Measurements from ENCODE around the gene CTCFL.
"Not testable (repeated sequence)": the region's sequence is repeated elsewhere in the genome, so short reads cannot be mapped to it uniquely, and the experiment has no call there.

Gene CTCFL

GRCh38 chr20:57481281-57481711, 43.6 kb downstream of the CTCFL start:
- no peak for DNase-seq (ENCODE audit: low spot score)

- DNase-seq (ENCODE audit: low spot score), result no peak
Measured at GRCh38 chr20:57480444-57481160, 44.3 kb downstream of the CTCFL start.

GRCh38 chr20:57479196-57479595, 45.7 kb downstream of the CTCFL start:
- DNase-seq (ENCODE audit: low spot score), result no peak

GRCh38 chr20:57478176-57478575, 46.8 kb downstream of the CTCFL start:
- no peak for DNase-seq (ENCODE audit: low spot score)

GRCh38 chr20:57476641-57477461, 48.1 kb downstream of the CTCFL start:
- DNase-seq (ENCODE audit: low spot score), result no peak

- DNase-seq (ENCODE audit: low spot score), result no peak
Measured at GRCh38 chr20:57476084-57476526, 48.8 kb downstream of the CTCFL start.

- DNase-seq (ENCODE audit: low spot score), result no peak
Measured at GRCh38 chr20:57475388-57476083, 49.4 kb downstream of the CTCFL start.

- DNase-seq (ENCODE audit: low spot score), result no peak
Measured at GRCh38 chr20:57474816-57475215, 50.1 kb downstream of the CTCFL start.

- DNase-seq (ENCODE audit: low spot score), result no peak
Measured at GRCh38 chr20:57474205-57474604, 50.7 kb downstream of the CTCFL start.

GRCh38 chr20:57473246-57474048, 51.5 kb downstream of the CTCFL start:
- DNase-seq (ENCODE audit: low spot score), result peak; percentile 57

- not testable (repeated sequence) for DNase-seq (ENCODE audit: low spot score)
Measured at GRCh38 chr20:57472474-57472873, 52.5 kb downstream of the CTCFL start.

GRCh38 chr20:57471496-57472372, 53.2 kb downstream of the CTCFL start:
- DNase-seq (ENCODE audit: low spot score), result no peak

GRCh38 chr20:57470666-57471495, 54.1 kb downstream of the CTCFL start:
- DNase-seq (ENCODE audit: low spot score), result no peak

- no peak for DNase-seq (ENCODE audit: low spot score)
Measured at GRCh38 chr20:57470212-57470522, 54.8 kb downstream of the CTCFL start.

GRCh38 chr20:57469418-57470211, 55.3 kb downstream of the CTCFL start:
- DNase-seq (ENCODE audit: low spot score), result peak; percentile 41

GRCh38 chr20:57468523-57469417, 56.2 kb downstream of the CTCFL start:
- DNase-seq (ENCODE audit: low spot score), result no peak

- DNase-seq (ENCODE audit: low spot score), result no peak
Measured at GRCh38 chr20:57467742-57468141, 57.2 kb downstream of the CTCFL start.

GRCh38 chr20:57465943-57466342, 59.0 kb downstream of the CTCFL start:
- DNase-seq (ENCODE audit: low spot score), result no peak
